GM12878 (cell line): ENCODE measurements around the gene CSTF2T. TPM values are rescaled to one million over a fixed set of nuclear protein-coding genes. Genes with fewer than 3 reads are reported as not detected.

Experiments
- ATAC-seq: fragments of 200-7000 bp; cut with Tn5 transposase; 3 replicates; pipeline ENCODE4 v1.9.1; 2020; ENCODE audit warnings: mild to moderate bottlenecking, moderate library complexity
- BruUV-seq: library from RNA; stranded (reverse); fragments of 400-500 nt; replicated peaks from 2 replicates; lab custom pipeline; 2021; lab: Mats Ljungman, UMichigan
- CTCF ChIA-PET: fragments of 300-600 bp; sonication (Branson Sonifier 250); formaldehyde crosslinking; extraction: SDS; loops from one replicate; lab custom pipeline; 2021; ENCODE audit warnings: inconsistent platforms; lab: Yijun Ruan, JAX
- POLR2A ChIA-PET: fragments of 350-600 bp; formaldehyde crosslinking; extraction: SDS; loops from one replicate; lab custom pipeline; 2021; ENCODE audit warnings: inconsistent platforms; lab: Charles Lee
- RAD21 ChIA-PET: fragments of 300-600 bp; sonication (Branson Sonifier 250); formaldehyde crosslinking; loops from one replicate; lab custom pipeline; 2023; ENCODE audit warnings: antibody characterized with exemption; ENCODE audit not compliant: unreplicated experiment; lab: Charles Lee
- SMC1A ChIA-PET: fragments of 300-600 bp; sonication (Branson Sonifier 250); formaldehyde crosslinking; loops from one replicate; lab custom pipeline; 2023; ENCODE audit not compliant: unreplicated experiment, uncharacterized antibody; lab: Charles Lee
- DNase-seq: peaks from one replicate; pipeline ENCODE4 v3.0.0-alpha.2; 2011; ENCODE audit warnings: low read depth, low spot score
- FAIRE-seq: peaks from 3 replicates; lab custom pipeline; 2011; peaks lifted over from hg19 to GRCh38; lab: Jason Lieb, UNC
- H2AFZ ChIP-seq: 2 replicates; pipeline ENCODE4 v1.6.0; 2011; ENCODE audit warnings: low read depth, low read length, control low read depth; ENCODE audit not compliant: control insufficient read depth
- H3K27ac ChIP-seq: 2 replicates; pipeline ENCODE4 v1.5.1; 2011; ENCODE audit warnings: control low read depth; ENCODE audit not compliant: control insufficient read depth, insufficient read depth
- H3K27me3 ChIP-seq, 2 experiments: replicated peaks in 1 of 2; 2 replicates each; pipeline versions ENCODE4 v1.6.0 to v1.6.1; 2011; ENCODE audit warnings: low read length in 1 of 2; ENCODE audit not compliant: control insufficient read depth in 2 of 2, insufficient read depth in 2 of 2
- H3K36me3 ChIP-seq, 2 experiments: 2 replicates each; pipeline ENCODE4 v1.5.1; 2011; ENCODE audit warnings: low read length in 1 of 2; ENCODE audit not compliant: control insufficient read depth in 2 of 2, insufficient read depth in 2 of 2
- H3K4me1 ChIP-seq: 2 replicates; pipeline ENCODE4 v1.6.1; 2011; ENCODE audit warnings: mild to moderate bottlenecking, low read length, moderate library complexity, mixed read lengths; ENCODE audit not compliant: control insufficient read depth, insufficient read depth
- H3K4me2 ChIP-seq: 2 replicates; pipeline ENCODE4 v1.6.0; 2011; ENCODE audit warnings: control low read depth; ENCODE audit not compliant: control insufficient read depth, insufficient read depth
- H3K4me3 ChIP-seq: fragments of 200-600 bp; sonication (generic); 2 replicates; pipeline ENCODE4 v1.5.1; 2016
- H3K79me2 ChIP-seq: 2 replicates; pipeline ENCODE4 v1.6.0; 2011; ENCODE audit warnings: low read length; ENCODE audit not compliant: control insufficient read depth, insufficient read depth
- H3K9ac ChIP-seq: 2 replicates; pipeline ENCODE4 v1.8.0; 2011; ENCODE audit warnings: low read length, control low read depth, mixed read lengths; ENCODE audit not compliant: control insufficient read depth, insufficient read depth
- H3K9me3 ChIP-seq: replicated peaks from 3 replicates; pipeline ENCODE4 v1.5.1; 2011; ENCODE audit warnings: mild to moderate bottlenecking, low read length; ENCODE audit not compliant: control insufficient read depth, insufficient read depth
- H4K20me1 ChIP-seq: 2 replicates; pipeline ENCODE4 v1.6.0; 2011; ENCODE audit not compliant: control insufficient read depth, insufficient read depth
- BCLAF1 ChIP-seq: fragments of 450-650 bp; IDR thresholded peaks from 2 replicates; pipeline ENCODE4 v1.6.1; 2017; ENCODE audit warnings: antibody characterized with exemption, mild to moderate bottlenecking, moderate library complexity
- HDAC2 ChIP-seq: fragments of 200-600 bp; sonication (generic); IDR thresholded peaks from 2 replicates; pipeline ENCODE4 v1.6.1; 2017
- MLLT1 ChIP-seq: fragments of 450-650 bp; IDR thresholded peaks from 2 replicates; pipeline ENCODE4 v1.6.1; 2016; ENCODE audit warnings: mild to moderate bottlenecking
- MYC ChIP-seq: IDR thresholded peaks from 2 replicates; pipeline ENCODE4 v1.6.1; 2011; ENCODE audit warnings: mild to moderate bottlenecking, low read length, moderate library complexity, inconsistent platforms; ENCODE audit not compliant: insufficient read depth, insufficient replicate concordance, insufficient read length, severe bottlenecking
- PAX5 ChIP-seq: IDR thresholded peaks from 2 replicates; pipeline ENCODE4 v1.6.1; 2011; ENCODE audit warnings: low read depth, low read length, borderline replicate concordance
- RCOR1 ChIP-seq: conservative IDR thresholded peaks from 2 replicates; pipeline ENCODE4 v1.6.1; 2012; ENCODE audit warnings: low read depth, low read length, improper control_type of control experiment
- RELB ChIP-seq: fragments of 450-650 bp; IDR thresholded peaks from 2 replicates; pipeline ENCODE4 v1.6.1; 2017; ENCODE audit warnings: low read depth, mild to moderate bottlenecking, moderate library complexity
- SMARCA5 ChIP-seq: fragments of 450-650 bp; IDR thresholded peaks from 2 replicates; pipeline ENCODE4 v1.6.1; 2017; ENCODE audit warnings: mild to moderate bottlenecking
- SP1 ChIP-seq: IDR thresholded peaks from one replicate; pipeline ENCODE4 v1.6.1; 2011; ENCODE audit warnings: low read depth, low read length
- YBX1 ChIP-seq: fragments of 450-650 bp; IDR thresholded peaks from 2 replicates; pipeline ENCODE4 v1.6.1; 2016; ENCODE audit warnings: antibody characterized with exemption
- ZNF384 ChIP-seq: IDR thresholded peaks from 2 replicates; pipeline ENCODE4 v1.6.1; 2012; ENCODE audit warnings: low read depth, mild to moderate bottlenecking, low read length, improper control_type of control experiment, borderline replicate concordance
- ZNF592 ChIP-seq: fragments of 450-650 bp; IDR thresholded peaks from 2 replicates; pipeline ENCODE4 v1.6.1; 2017; ENCODE audit warnings: mild to moderate bottlenecking, moderate library complexity
- WGBS: methylation state at CpG from one replicate; pipeline ENCODE4 v1.1.6; 2016; ENCODE audit warnings: low lambda C conversion rate; ENCODE audit not compliant: insufficient replicate concordance, insufficient coverage; ENCODE audit errors: missing lambda C conversion rate; 5-methylcytosine and 5-hydroxymethylcytosine counted together
- in situ Hi-C: fragments of 300-500 bp; cut with MboI; formaldehyde crosslinking; loops from 9 replicates; pipeline ENCODE4 v1.14.3; 2018; ENCODE audit warnings: mixed read lengths
- intact Hi-C: fragments of 100-400 bp; cut with micrococcal nuclease; formaldehyde crosslinking; loops from one replicate; pipeline ENCODE4 v1.14.2; 2022; ENCODE audit not compliant: unreplicated experiment
- polyA plus RNA-seq, 11 experiments: library from polyadenylated mRNA; depleted of rRNA in 4 of 11; unstranded in 6 of 11; stranded (reverse) in 5 of 11; fragments of >200 nt; fragmentation: Nextera tagmentation in 4 of 11; fragmentation: Illumina TruSeq in 1 of 11; extraction: Ambion mirVana in 4 of 11; extraction: Trizol in 1 of 11; gene quantifications; 1 replicate in 1 of 11; 2 replicates in 10 of 11; pipeline versions ENCODE4 v1.2.1 to v1.2.3, GENCODE V29; 2011 to 2016; ENCODE audit warnings: inconsistent platforms in 2 of 11, missing spikeins in 2 of 11, low read depth in 1 of 11
- total RNA-seq, 4 experiments: library from RNA; depleted of rRNA in 3 of 4; stranded (reverse); fragments of >200 nt in 3 of 4; fragmentation: Illumina TruSeq in 1 of 4; extraction: Trizol in 1 of 4; gene quantifications; 2 replicates each; pipeline versions ENCODE4 v1.2.1 to v1.2.3, GENCODE V29; 2013 to 2021
- TF ChIP-seq, protein P1 (sequence below): IDR thresholded peaks from 2 replicates; pipeline ENCODE4 v1.6.1; 2011; ENCODE audit warnings: mild to moderate bottlenecking, low read depth, low read length, moderate library complexity; ENCODE audit not compliant: insufficient replicate concordance

The CSTF2T gene
- total and polyA plus RNA-seq, 10 of the 15 experiments (the other 5 are each of a cell fraction or from before 2014, with no cell fraction given), result 6.8 to 23.8 (median 14.3) TPM

DNA sequence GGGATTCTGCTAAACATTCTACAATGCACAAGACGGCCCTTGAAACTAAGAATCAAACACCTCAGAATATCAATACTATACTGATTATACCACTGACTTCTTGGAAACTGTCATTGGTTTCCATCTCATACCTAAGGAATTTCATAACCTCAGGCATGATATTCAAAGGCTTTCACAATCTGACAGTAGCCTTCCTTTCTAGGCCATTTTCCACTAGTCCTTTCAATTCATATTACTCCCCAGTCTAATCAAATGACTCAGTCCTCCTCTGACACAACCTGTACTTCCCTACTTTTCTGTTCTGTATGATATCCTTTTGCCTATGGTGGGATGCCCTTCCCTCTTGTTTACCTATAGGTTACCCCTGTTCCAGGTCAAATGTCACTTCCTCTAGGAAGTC lies 48.3 kb downstream of the CSTF2T start:
- no peak overlapping the region for H3K9ac ChIP-seq
- no peaks in the 10 kb centered on the region for H3K79me2 ChIP-seq
- ChIA-PET POLR2A (no interaction called here), SMC1A (interaction anchor here (1.5 kb wide), 1 partner anchor 11 kb away, joined by 3 read pairs; no protein-coding TSS in a partner anchor), CTCF (no interaction called here), RAD21 (no interaction called here)
- DNase-seq, result no peak
- H3K36me3 ChIP-seq, result no peaks in the 10 kb centered on the region
- peaks cover 0 to 2% of the 10 kb centered on the region in 2 experiments; a peak in 1 of 4 replicates for H3K27me3 ChIP-seq
- 0% methylated on average over 1 of the region's 1 CpG for WGBS
- no TSS peak for BruUV-seq
- no peak overlapping the region for H3K4me3 ChIP-seq
- no peaks in the 10 kb centered on the region for H4K20me1 ChIP-seq
- no peak overlapping the region for H3K4me2 ChIP-seq
- no peak overlapping the region for H3K27ac ChIP-seq
- intact Hi-C loops, result no loop called here
- in situ Hi-C loops, result no loop called here
- no peak for FAIRE-seq
- H2AFZ ChIP-seq, result no peak overlapping the region
- no peaks in the 10 kb centered on the region for H3K9me3 ChIP-seq
- H3K4me1 ChIP-seq, result no peaks in the 10 kb centered on the region
- no peak for ATAC-seq
- no peak for TF ChIP-seq MYC
- TF ChIP-seq, protein P1, sequence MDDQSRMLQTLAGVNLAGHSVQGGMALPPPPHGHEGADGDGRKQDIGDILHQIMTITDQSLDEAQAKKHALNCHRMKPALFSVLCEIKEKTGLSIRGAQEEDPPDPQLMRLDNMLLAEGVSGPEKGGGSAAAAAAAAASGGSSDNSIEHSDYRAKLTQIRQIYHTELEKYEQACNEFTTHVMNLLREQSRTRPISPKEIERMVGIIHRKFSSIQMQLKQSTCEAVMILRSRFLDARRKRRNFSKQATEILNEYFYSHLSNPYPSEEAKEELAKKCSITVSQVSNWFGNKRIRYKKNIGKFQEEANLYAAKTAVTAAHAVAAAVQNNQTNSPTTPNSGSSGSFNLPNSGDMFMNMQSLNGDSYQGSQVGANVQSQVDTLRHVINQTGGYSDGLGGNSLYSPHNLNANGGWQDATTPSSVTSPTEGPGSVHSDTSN, result no peak
- TF ChIP-seq MLLT1, result no peak
- no peak for TF ChIP-seq SP1
- TF ChIP-seq RELB, result no peak
- no peak for TF ChIP-seq SMARCA5
- TF ChIP-seq YBX1, result no peak
- TF ChIP-seq HDAC2, result no peak
- TF ChIP-seq PAX5, result no peak
- no peak for TF ChIP-seq ZNF384
- TF ChIP-seq RCOR1, result no peak
- TF ChIP-seq BCLAF1, result no peak
- TF ChIP-seq ZNF592, result no peak
